NCI-H82 treated with DMSO at 0.1 percent for 48 hours (cell line): ENCODE measurements around the gene HPCAL1.
"Not testable (repeated sequence)": the region's sequence is repeated elsewhere in the genome, so short reads cannot be mapped to it uniquely, and the experiment has no call there.

ENCODE experiments used
- DNase-seq: peaks from one replicate; lab custom pipeline; 2025; ENCODE audit not compliant: unreplicated experiment; lab: John Stamatoyannopoulos, UW

HPCAL1 gene

DNA sequence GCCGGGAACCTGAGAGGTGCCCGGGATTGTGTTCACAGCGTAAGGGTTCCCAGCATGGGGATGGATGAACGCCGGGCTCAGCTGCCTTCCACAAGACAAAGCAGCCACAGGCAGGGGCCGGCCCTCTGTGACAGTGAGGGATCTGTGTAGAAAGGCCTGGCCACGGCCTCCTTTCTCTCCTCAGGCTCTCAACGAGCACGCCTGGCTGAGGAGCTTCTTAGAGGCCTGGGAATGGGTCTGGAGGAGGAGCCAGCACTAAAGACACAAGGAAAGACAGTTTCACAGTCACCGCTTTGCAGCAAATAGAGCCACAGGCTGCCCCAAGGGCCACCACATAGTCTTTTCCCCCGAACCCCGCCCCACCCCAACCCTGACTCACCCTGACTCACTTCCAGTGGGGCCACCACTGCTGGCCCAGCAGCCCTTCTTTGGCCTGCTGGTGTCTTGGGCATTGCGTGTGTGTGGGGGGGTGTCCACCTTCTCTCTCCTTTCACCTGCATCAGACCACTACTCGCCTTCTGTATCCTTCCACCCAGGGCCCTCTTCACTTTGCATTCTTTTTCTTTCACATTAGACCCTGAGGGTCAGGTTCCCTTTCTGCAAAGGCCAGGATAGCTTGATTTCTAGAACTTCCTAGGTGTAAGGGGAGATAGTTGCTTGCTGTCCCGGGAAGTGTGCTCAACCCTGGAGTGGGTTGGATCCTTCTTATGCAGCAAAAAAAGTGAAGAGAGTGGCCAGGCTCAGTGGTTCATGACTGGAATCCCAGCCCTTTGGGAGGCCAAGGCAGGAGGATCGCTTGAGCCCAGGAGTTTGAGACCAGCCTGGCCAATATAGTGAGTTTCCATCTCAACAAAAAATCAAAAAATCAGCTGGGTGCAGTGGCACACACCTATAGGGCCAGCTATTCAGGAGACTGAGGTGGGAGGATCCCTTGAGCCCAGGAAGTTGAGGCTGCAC, 19.3 kb upstream of the HPCAL1 start:
- no peak for DNase-seq

DNA sequence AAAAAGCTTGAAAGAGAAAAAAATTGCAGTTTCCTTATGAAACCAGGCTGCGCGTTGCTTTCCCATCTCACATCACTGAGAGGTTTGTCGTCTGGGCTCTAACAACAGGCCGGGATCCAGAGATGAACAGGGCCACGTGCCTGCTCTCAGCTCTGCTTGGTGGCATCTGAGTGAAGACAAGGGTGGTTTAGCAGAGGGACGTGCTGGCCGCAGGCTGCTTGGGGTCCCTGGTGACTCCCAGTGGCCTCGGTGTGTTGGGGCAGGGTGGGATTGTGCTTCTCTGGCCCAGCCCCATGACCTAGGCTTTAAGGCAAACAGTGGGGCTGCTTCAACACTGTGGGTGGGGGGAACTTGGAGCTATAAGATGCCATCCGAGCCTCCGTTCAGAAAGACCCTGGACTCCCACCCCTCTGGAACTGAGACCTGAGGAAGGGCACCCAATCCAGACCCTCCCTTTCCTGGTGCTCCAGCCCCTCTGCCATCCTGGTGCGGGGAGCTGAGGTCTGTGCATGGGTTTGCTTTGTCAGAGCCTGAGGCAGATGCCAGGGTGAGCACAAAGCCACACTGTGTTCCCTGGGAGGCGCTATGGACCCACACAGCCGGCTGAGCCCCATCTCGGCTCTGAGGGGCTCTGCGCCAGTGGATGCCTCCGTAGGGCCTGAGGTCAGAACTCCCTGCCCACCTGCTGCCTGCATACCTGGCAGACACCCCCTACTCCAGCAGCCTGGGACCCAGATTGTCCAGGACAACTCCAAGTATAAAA, 18.4 kb upstream of the HPCAL1 start:
- no peak for DNase-seq

DNA sequence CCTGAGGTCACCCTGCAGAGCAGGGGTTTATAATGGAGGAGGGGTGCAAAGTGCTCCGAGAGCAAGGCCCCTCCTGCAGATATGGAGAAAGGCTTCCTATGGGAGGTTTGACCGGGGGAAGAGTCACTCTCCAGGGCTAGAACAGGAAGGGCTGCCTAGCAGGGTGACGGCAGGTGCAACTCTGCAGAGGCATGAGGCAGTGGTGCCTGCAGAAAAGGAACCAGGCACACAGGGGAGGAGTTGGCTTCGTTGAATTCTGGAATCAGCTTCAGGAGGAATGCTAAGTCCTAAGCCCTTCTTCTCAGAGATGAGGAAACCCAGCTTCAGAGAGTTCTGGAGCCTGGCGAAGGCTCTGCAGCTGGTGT, 17.5 kb upstream of the HPCAL1 start:
- no peak for DNase-seq

DNA sequence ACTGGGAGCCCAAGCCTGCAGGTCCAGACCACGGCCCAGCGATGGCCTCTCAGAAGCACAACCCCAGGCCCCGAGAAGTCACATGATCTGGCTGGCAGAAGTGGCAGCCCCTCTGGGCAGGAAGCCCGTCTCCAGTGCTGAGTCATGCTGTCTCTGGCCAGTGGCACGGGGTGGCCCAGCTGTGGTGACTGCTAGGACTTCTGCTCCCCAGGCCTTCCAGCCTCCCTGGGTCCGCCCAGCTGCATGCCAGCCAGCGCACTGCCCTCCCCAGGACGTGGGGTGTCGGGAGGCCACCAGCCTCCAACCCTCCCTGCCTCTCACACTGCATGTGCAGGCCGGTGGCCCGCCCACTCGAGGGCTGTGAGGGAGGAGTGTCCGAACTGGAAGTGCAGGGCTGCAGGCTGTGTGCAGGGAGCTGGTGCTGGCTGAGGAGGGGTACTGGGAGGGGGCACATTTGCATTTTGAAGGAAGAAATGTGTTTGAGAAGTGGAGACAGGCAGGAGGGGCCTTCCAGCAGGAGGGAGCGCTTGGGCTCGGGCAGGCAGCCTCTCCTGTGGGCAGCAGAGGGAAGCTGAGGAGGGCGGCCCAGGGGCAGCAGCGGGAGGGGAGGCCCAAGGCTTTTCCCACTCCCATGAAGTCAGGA, 17.0 kb upstream of the HPCAL1 start:
- no peak for DNase-seq

DNA sequence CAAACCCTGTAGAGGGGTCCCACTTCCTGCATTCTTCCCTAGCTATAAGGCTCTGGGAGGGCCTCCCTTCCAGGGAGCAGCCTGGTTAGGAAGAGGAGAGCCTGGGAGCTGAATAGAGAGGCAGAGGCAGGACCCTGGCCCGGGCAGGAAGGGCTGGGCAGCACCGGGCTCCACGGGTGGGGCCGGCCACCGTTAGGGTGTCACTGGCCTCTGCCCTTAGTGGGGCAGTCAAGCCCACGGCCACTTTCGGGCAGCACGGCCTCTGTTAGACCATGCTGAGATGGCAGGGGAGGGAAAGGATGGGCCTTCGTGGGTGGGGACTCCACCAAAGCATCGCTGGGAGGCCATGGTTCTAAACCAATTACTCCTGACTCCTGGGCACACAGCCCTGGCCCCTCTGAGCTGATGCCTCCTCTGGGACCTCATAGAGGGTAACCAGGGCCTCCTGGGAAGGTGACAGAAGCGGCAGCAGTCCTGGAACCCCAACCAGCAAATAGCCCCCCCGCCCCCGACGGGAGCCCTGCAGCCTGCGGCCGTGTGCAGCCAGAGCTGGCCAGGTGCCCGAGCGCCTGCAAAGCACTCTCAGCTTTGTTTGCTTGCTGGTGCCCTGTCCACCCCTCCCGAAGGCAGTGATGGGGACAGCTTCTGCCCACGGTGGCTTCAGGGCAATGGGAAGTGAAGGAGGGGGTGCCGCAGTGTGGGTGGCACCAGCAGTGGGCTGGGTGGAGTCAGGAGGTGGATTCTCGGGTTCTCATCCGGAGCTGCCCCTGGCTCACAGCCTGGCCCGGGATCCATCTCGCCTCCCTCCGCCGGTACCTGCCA, 16.3 kb upstream of the HPCAL1 start:
- no peak for DNase-seq

DNA sequence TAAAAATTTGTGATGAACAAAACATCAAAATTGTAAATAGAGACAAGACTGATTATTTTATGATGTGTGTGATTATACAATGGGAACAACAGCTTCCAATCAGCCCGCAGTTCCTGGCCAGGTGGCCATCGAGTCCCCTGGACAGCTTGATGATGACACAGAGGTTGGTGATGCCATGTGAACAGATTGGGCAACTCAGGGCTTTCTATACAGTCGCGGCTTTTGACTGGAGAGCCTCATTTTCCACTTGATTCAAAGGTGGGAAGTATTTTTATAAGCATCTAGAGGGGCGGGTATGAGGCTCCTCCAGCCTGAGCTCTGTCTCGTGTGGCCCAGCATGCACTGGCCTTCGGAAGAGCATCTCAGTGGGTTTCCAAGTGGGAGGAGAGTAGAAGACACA, 14.9 kb upstream of the HPCAL1 start:
- no peak for DNase-seq

DNA sequence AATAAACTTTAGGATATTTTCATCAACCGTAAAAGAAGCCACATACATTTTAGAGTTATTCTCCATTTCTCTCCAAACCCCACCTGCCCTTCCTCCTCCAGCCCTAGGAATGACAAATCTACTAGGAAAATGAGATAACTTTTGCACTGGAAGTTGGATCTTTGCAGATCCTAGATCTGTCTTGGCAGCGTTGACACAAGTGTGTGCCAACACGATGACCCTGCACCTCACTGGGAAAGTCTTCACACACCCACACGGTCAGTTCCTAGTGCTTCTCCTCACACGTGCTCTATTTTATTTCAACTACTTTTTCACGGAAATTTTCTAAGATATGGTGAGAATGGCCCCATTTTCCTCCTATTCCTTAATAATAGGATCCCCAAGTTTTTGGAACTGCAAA, 14.1 kb upstream of the HPCAL1 start:
- no peak for DNase-seq

DNA sequence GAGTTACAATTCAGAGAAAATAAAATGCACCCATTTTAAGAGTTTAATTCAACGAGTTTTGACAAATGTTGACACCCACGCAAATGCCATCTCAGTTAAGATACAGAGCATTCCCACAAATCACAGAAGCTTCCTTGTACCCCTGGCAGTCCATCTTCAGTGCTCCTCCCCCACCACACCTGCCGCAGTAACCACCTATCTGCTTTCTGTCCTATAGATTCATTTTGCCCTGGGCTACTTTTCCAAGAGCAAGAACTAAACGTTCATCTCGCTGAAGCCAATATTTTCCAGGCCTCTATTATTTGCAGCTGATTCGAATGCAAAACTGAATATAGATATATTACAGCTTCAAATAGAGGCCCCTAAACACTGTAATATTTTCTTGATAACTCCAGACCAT, 13.4 kb upstream of the HPCAL1 start:
- DNase-seq: no peak

DNA sequence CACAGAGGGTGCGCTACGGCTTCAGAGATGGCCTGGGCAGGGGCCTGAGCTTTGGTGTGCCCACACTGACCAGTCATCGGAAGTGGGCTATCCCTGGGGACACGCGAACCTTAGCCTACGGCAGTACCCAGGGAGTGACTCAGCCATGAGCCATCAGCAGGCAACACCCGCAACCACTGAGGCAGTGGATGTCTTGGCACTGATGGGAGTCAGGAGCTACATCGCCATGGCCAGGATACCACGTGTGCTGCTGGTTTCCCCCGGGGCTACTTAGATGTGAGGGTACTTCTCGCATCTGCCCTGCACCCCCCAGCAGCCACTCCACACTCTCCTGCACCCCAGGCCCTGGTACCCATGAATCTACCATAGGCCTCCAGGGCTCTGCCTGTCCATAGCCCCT, 12.8 kb upstream of the HPCAL1 start:
- DNase-seq: no peak

DNA sequence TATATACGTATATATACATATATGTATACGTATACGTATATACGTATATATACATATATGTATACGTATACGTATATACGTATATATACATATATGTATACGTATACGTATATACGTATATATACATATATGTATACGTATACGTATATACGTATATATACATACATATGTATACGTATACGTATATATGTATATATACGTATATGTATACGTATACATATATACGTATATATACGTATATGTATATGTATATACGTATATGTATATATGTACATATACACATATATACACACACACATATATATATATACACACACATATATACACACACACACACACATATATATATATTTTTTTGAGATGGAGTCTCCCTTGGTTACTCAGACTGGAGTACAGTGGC, 11.3 kb upstream of the HPCAL1 start:
- DNase-seq: not testable (repeated sequence)

DNA sequence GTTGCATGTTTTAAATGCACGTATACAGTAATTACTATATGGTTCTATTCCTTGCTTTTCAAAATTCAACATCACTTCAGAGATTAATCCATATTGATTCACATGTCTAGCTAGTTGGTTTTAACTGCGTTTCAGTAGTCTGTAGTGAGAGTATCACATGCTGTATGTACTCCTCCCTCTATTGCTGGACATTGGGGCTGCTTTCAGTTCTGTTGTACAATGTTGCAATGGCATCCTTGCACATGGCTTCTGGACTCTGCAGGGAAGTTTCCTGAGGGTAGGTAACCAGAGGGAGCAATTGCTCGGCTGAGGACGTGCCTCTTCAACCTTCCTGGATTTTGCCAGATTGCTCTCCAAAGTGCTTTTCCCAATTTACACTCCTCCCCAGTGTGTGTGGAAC, 10.7 kb upstream of the HPCAL1 start:
- DNase-seq: no peak

DNA sequence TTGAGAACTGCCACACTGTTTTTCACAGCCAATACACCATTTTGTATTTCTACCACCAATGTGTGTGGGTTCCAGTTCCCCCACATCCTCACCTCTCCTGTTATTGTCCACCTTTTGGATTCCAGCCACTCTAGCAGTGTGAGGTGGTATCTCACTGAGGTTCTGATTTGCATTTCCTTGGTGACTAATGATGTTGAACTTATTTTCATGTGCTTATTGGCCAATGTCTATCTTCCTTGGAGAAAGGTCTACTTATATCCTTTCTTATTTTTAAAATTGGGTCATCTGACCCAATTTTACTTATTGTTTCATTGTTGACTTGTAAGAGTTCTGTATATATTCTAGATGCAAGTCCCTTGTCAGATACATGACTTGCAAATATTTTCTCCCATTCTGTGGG, 9.1 kb upstream of the HPCAL1 start:
- no peak for DNase-seq

DNA sequence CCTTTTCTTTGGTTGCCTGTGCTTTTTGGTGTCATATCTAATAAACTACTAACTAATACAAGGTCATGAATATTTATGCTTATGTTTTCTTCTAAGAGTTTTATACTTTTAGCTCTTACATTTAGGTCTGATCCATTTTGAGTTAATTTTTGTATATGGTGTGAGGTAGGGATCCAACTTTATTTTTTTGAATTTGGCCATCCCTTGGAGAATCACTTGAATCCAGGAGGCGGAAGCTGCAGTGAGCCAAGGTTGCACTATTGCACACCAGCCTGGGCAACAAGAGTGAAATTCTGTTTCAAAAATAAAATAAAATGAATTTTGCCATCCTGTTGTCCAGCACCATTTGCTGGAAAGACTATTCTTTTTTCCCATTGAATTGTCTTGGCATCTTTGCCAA, 8.6 kb upstream of the HPCAL1 start:
- DNase-seq: no peak

DNA sequence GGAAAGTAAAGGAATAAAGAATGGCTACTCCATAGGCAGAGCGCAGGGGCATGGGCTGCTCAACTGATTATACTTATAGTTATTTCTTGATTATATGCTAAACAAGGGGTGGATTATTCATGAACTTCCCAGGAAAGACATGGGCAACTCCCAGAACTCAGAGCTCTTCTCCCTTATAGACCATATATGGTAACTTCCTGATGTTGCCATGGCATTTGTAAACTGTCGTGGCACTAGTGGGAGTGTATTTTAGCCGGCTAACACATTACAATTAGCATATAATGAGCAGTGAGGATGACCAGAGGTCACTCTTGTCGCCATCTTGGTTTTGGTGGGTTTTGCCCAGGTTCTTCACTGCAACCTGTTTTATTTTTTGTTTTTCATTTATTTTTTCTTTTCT, 7.1 kb upstream of the HPCAL1 start:
- not testable (repeated sequence) for DNase-seq

DNA sequence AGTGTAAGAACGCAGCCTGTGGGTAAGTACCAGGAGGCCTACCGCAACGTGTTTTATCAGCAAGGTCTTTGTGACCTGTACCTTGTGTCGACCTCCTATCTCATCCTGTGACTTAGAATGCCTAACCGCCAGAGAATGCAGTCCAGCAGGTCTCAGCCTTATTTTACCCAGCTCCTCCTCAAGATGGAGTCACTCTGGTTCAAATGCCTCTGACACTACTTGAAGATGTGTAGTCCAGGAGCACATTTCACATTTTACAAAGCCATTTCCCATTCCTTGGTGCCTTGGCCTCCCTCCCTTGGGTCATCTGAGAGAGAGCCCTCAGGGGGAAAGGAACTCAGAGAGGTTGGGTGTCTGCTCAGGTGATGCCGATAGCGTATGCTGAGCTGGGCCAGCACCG, 6.6 kb upstream of the HPCAL1 start:
- DNase-seq: no peak

DNA sequence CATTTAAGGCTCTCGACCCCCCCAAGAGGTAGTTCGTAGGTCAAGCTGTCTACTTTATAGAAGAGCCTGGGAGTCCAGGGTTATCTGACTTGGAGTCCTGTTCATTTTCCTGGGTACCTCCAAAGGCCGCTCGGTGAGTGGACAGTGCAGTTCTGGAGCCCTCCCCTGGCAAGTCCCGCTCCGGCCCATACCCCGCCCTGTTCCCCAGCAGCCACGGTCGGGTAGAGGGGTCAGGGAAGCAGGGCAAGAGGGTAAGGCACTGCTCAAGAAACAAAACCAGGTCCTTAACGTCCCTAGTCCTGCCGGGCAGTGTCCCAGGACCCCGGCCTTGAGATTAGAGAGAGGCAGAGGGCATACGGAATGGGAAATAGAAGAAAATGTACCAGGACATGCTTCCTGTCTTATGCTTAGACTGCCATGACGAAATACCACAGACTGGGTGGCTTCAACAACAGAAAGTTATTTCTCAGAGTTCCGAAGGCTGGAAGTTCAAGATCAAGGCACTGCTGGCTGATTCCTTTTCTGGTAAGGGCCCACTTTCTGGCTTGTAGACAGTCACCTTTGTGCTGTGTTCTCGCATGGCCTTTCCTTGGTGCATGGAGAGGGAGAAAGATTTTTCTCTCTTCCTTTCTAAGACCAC, 5.4 kb upstream of the HPCAL1 start:
- no peak for DNase-seq

DNA sequence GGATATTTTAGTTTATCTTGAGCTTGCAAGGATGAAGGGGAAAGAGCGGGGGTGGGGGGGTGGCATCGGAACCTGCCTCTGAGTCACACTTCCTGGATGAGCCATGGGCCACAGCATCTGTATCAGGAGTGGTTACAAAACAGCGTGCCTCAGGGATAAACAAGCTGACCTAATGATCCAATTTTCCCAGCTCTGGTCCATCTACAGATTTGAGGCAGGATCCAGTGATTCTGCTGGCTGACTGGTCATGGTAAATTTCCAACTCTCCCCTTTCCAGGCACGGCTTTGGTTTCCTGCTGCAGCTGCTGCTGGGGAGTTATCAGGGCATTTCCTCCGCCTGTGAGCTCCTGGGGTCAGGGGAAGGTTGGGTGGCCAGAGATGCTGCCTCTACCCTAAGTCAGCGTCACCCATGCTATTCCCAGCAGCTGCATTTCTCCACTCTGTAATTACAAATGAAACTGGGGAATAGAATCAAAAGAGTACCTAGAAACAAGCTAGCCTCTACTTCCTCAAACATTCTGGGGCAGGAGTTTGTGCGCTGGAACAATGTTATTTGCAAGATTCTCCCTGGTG, 4.7 kb upstream of the HPCAL1 start:
- DNase-seq: no peak

DNA sequence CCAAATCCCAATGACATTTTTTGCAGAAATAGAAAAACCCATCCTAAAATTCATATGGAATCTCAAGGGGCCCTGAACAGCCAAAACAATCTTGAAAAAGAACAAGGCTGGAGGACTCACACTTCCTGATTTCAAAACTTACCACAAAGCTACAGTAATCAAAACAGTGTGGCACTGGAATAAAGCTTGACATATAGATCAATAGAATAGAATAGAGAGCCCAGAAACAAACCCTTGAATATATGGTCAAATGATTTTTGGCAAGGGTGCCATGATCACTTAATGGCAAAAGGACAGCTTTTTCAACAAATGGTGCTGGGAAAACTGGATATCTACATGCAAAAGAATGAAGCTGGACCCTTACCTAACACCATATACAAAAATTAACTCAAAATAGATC, 3.9 kb upstream of the HPCAL1 start:
- not testable (repeated sequence) for DNase-seq

DNA sequence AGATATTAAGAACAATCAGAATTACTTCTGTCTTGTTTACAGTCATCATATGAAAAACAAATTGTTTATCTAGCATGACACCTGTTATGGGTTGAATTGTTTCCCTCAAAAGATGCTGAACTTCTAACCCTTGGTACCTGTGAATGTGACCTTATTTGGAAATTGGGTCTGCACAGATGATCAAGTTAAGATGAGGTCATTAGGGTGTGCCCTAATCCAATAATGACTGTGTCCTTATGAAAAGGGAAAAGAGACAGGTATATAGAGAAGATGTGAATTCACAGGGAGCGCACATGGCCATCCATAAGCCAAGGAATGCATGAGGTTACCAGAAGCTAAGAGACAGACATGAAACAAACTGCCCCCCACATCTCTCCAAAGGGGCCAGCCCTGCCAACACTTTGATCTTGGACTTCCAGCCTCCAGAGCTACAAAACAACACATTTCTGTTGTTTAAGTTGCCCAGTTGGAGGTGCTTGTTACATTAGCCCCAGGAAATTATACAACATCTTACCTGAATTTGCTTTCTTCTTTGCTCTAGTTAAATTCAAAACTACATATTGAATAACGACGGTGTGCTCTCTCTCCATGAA, 2.3 kb upstream of the HPCAL1 start:
- DNase-seq: no peak
